Ishikawa (cell line): Measurements from ENCODE around the gene SPDYC.

ENCODE experiments used
- CREB1 ChIP-seq: IDR thresholded peaks from 2 replicates; pipeline ENCODE4 v1.6.1; 2012; ENCODE audit warnings: low read depth
- EGR1 ChIP-seq: IDR thresholded peaks from 2 replicates; pipeline ENCODE4 v1.6.1; 2012
- EP300 ChIP-seq: IDR thresholded peaks from 2 replicates; pipeline ENCODE4 v1.6.1; 2012; ENCODE audit warnings: borderline replicate concordance
- FOXM1 ChIP-seq: IDR thresholded peaks from 2 replicates; pipeline ENCODE4 v1.6.1; 2012; ENCODE audit warnings: low read depth, borderline replicate concordance
- NFIC ChIP-seq: IDR thresholded peaks from 2 replicates; pipeline ENCODE4 v1.6.1; 2012
- RAD21 ChIP-seq: IDR thresholded peaks from 2 replicates; pipeline ENCODE4 v1.6.1; 2012; ENCODE audit warnings: low read depth
- TAF1 ChIP-seq: IDR thresholded peaks from 2 replicates; pipeline ENCODE4 v1.6.1; 2012; ENCODE audit warnings: low read depth, mild to moderate bottlenecking
- TCF12 ChIP-seq: IDR thresholded peaks from 2 replicates; pipeline ENCODE4 v1.6.1; 2012; ENCODE audit warnings: low read depth
- TEAD4 ChIP-seq: IDR thresholded peaks from 2 replicates; pipeline ENCODE4 v1.6.1; 2012
- YY1 ChIP-seq: IDR thresholded peaks from 2 replicates; pipeline ENCODE4 v1.6.1; 2012; ENCODE audit warnings: low read depth
- TF ChIP-seq, protein P1 (sequence below): IDR thresholded peaks from 2 replicates; pipeline ENCODE4 v1.6.1; 2012
- TF ChIP-seq, protein P2 (sequence below): IDR thresholded peaks from 2 replicates; pipeline ENCODE4 v1.6.1; 2012; ENCODE audit warnings: low read depth, mild to moderate bottlenecking
- TF ChIP-seq, protein P3 (sequence below): IDR thresholded peaks from 2 replicates; pipeline ENCODE4 v1.6.1; 2012

DNA sequence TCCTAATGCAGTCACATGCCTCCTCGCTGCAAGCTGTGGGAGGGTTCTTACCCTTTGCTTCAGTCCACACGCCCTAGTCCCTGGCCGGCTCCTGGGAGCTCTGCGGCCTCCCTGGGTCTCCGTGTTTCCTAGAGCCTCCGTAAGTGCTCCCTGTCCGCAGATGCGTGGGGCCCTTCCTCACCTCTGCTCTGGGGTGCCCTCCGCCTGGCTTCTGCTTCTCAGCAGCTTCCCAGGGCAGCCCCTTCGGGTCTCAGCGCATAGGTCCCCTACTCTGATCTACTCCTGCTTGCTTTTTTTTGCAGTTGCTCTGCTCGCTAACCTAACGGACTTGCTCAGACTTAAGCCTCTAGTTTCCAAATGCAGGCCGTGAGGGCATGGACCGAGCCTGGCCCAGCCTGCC, 34.1 kb downstream of the SPDYC start:
- TF ChIP-seq CREB1, result no peak
- TF ChIP-seq TAF1, result no peak
- no peak for TF ChIP-seq EGR1
- no peak for TF ChIP-seq FOXM1
- TF ChIP-seq EP300, result no peak
- TF ChIP-seq TCF12, result no peak
- TF ChIP-seq TEAD4, result no peak
- TF ChIP-seq, protein P1, sequence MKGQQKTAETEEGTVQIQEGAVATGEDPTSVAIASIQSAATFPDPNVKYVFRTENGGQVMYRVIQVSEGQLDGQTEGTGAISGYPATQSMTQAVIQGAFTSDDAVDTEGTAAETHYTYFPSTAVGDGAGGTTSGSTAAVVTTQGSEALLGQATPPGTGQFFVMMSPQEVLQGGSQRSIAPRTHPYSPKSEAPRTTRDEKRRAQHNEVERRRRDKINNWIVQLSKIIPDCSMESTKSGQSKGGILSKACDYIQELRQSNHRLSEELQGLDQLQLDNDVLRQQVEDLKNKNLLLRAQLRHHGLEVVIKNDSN, result no peak
- TF ChIP-seq, protein P2, sequence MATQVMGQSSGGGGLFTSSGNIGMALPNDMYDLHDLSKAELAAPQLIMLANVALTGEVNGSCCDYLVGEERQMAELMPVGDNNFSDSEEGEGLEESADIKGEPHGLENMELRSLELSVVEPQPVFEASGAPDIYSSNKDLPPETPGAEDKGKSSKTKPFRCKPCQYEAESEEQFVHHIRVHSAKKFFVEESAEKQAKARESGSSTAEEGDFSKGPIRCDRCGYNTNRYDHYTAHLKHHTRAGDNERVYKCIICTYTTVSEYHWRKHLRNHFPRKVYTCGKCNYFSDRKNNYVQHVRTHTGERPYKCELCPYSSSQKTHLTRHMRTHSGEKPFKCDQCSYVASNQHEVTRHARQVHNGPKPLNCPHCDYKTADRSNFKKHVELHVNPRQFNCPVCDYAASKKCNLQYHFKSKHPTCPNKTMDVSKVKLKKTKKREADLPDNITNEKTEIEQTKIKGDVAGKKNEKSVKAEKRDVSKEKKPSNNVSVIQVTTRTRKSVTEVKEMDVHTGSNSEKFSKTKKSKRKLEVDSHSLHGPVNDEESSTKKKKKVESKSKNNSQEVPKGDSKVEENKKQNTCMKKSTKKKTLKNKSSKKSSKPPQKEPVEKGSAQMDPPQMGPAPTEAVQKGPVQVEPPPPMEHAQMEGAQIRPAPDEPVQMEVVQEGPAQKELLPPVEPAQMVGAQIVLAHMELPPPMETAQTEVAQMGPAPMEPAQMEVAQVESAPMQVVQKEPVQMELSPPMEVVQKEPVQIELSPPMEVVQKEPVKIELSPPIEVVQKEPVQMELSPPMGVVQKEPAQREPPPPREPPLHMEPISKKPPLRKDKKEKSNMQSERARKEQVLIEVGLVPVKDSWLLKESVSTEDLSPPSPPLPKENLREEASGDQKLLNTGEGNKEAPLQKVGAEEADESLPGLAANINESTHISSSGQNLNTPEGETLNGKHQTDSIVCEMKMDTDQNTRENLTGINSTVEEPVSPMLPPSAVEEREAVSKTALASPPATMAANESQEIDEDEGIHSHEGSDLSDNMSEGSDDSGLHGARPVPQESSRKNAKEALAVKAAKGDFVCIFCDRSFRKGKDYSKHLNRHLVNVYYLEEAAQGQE, result no peak
- no peak for TF ChIP-seq YY1
- no peak for TF ChIP-seq NFIC
- TF ChIP-seq, protein P3, sequence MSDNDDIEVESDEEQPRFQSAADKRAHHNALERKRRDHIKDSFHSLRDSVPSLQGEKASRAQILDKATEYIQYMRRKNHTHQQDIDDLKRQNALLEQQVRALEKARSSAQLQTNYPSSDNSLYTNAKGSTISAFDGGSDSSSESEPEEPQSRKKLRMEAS, result no peak
- TF ChIP-seq RAD21, result no peak
